Smooth muscle cell (in vitro differentiated cells): ENCODE results near the gene MTFR1L. TPM values are rescaled to one million over a fixed set of nuclear protein-coding genes. Genes with fewer than 3 reads are reported as not detected.

Experiments used
- DNase-seq: peaks from one replicate; lab custom pipeline; 2025; ENCODE audit not compliant: unreplicated experiment; lab: John Stamatoyannopoulos, UW
- H2AFZ ChIP-seq: fragments of 200-600 bp; sonication (generic); 2 replicates; pipeline ENCODE4 v1.6.0; 2016; ENCODE audit warnings: antibody characterized with exemption, low read depth, mild to moderate bottlenecking
- H3F3A ChIP-seq: fragments of 200-600 bp; sonication (generic); 2 replicates; pipeline ENCODE4 v1.6.0; 2017; ENCODE audit warnings: antibody characterized with exemption, low read depth
- H3K27ac ChIP-seq: fragments of 200-600 bp; sonication (generic); 2 replicates; pipeline ENCODE4 v1.5.1; 2016; ENCODE audit warnings: low read depth, mild to moderate bottlenecking
- H3K27me3 ChIP-seq: fragments of 200-600 bp; sonication (generic); 2 replicates; pipeline ENCODE4 v1.6.1; 2016; ENCODE audit warnings: low read depth, mild to moderate bottlenecking
- H3K36me3 ChIP-seq: fragments of 200-600 bp; sonication (generic); 2 replicates; pipeline ENCODE4 v1.5.1; 2016; ENCODE audit warnings: low read depth
- H3K4me1 ChIP-seq: fragments of 200-600 bp; sonication (generic); 2 replicates; pipeline ENCODE4 v1.5.1; 2016; ENCODE audit warnings: low read depth
- H3K4me2 ChIP-seq: fragments of 200-600 bp; sonication (generic); 2 replicates; pipeline ENCODE4 v1.6.0; 2016; ENCODE audit warnings: mild to moderate bottlenecking
- H3K4me3 ChIP-seq: fragments of 200-600 bp; sonication (generic); 2 replicates; pipeline ENCODE4 v1.5.1; 2016; ENCODE audit warnings: mild to moderate bottlenecking
- H3K79me2 ChIP-seq: fragments of 200-600 bp; sonication (generic); 2 replicates; pipeline ENCODE4 v1.6.0; 2016; ENCODE audit warnings: low read depth, mild to moderate bottlenecking
- H3K9ac ChIP-seq: fragments of 200-600 bp; sonication (generic); 2 replicates; pipeline ENCODE4 v1.6.0; 2016; ENCODE audit warnings: low read depth
- H3K9me3 ChIP-seq: fragments of 200-600 bp; sonication (generic); replicated peaks from 2 replicates; pipeline ENCODE4 v1.5.1; 2016; ENCODE audit warnings: low read depth
- H4K20me1 ChIP-seq: fragments of 200-600 bp; sonication (generic); 2 replicates; pipeline ENCODE4 v1.6.0; 2016; ENCODE audit warnings: low read depth
- WGBS: methylation state at CpG from one replicate; pipeline ENCODE4 v1.1.7; 2016; ENCODE audit warnings: low lambda C conversion rate; 5-methylcytosine and 5-hydroxymethylcytosine counted together
- polyA plus RNA-seq: library from polyadenylated mRNA; unstranded; fragments of >200 nt; fragmentation: Nextera tagmentation; extraction: Ambion mirVana; gene quantifications from 2 replicates; pipeline ENCODE4 v1.2.1, GENCODE V29; 2016
- total RNA-seq: library from RNA; depleted of rRNA; stranded (reverse); fragments of >200 nt; gene quantifications from 2 replicates; pipeline ENCODE4 v1.2.3, GENCODE V29; 2014
- TF ChIP-seq, protein P1 (sequence below): fragments of 200-600 bp; sonication (generic); IDR thresholded peaks from 2 replicates; pipeline ENCODE4 v1.5.1; 2017; ENCODE audit warnings: borderline replicate concordance, mild to moderate bottlenecking, antibody characterized with exemption; ENCODE audit not compliant: insufficient read depth, poor library complexity, severe bottlenecking

The MTFR1L gene
- total and polyA plus RNA-seq, 2 experiments from 2014 or later: 47.2 to 63.9 TPM

DNA sequence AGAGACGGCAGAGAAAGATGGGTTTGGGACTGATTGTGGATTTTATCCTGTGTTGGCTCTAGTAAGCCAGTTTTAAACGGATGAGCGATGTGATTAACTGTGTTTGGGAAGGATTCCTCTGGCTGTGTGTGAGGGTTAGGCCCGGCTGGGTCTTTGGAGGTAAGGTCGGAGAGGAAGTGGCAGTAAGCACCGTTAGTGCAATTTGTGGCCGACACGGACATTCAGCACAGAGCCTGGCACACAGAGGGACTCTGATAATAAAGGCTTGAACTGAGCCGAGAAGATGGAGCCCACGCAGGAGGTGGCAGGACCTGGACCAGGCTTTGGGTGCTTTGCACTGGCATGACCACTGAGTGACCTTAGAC lies 1.3 kb downstream of the MTFR1L start:
- WGBS: 59% methylated on average over 10 of the region's 10 CpGs
- H3K79me2 ChIP-seq: peaks cover 40% of the 10 kb centered on the region
- peaks cover 13% of the 10 kb centered on the region for H3K4me1 ChIP-seq
- no peaks in the 10 kb centered on the region for H3K9me3 ChIP-seq
- peak overlapping the region; percentile 87 for H3K4me3 ChIP-seq
- H3K27ac ChIP-seq: no peak overlapping the region
- peak overlapping the region; percentile 94 for H3K4me2 ChIP-seq
- no peaks in the 10 kb centered on the region for H3K36me3 ChIP-seq
- peaks cover 17% of the 10 kb centered on the region for H3F3A ChIP-seq
- peaks cover 36% of the 10 kb centered on the region for H4K20me1 ChIP-seq
- H2AFZ ChIP-seq: no peak overlapping the region
- DNase-seq: no peak
- no peaks in the 10 kb centered on the region for H3K27me3 ChIP-seq
- H3K9ac ChIP-seq: peak overlapping the region; percentile 90
- TF ChIP-seq, protein P1, sequence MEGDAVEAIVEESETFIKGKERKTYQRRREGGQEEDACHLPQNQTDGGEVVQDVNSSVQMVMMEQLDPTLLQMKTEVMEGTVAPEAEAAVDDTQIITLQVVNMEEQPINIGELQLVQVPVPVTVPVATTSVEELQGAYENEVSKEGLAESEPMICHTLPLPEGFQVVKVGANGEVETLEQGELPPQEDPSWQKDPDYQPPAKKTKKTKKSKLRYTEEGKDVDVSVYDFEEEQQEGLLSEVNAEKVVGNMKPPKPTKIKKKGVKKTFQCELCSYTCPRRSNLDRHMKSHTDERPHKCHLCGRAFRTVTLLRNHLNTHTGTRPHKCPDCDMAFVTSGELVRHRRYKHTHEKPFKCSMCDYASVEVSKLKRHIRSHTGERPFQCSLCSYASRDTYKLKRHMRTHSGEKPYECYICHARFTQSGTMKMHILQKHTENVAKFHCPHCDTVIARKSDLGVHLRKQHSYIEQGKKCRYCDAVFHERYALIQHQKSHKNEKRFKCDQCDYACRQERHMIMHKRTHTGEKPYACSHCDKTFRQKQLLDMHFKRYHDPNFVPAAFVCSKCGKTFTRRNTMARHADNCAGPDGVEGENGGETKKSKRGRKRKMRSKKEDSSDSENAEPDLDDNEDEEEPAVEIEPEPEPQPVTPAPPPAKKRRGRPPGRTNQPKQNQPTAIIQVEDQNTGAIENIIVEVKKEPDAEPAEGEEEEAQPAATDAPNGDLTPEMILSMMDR: no peak

DNA sequence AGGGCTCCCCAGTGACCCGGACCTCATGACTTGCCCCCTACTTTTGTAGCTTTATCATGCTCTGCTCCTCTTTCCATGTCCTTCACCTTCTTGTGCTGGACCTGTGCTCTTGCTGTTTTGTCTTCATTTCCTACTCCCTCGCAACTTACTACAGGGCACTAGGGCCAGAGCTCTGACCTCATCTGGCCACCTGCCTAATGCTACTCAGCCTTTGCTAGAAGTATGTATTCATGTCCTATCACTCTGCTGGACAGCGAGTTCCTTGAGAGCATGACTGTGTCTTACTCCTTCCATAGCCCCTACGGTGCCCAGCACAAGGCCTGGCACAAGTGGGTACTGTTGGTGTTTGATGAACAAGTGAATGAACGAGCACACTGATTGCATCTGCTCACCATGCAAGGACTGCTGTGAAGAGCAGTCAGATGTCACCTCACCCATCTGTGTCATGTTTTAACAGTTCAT lies 1.9 kb downstream of the MTFR1L start:
- Histone ChIP-seq H3K9ac (no peak overlapping the region), H3K4me2 (peak overlapping the region; percentile 94), H3K27ac (no peak overlapping the region), H3K79me2 (peaks cover 40% of the 10 kb centered on the region), H3K27me3 (no peaks in the 10 kb centered on the region), H3F3A (peaks cover 17% of the 10 kb centered on the region), H4K20me1 (peaks cover 36% of the 10 kb centered on the region), H3K4me3 (no peak overlapping the region), H3K36me3 (no peaks in the 10 kb centered on the region), H2AFZ (no peak overlapping the region), H3K4me1 (peaks cover 13% of the 10 kb centered on the region), H3K9me3 (no peaks in the 10 kb centered on the region)
- DNase-seq: no peak
- TF ChIP-seq, protein P1: no peak
- 97% methylated on average over 5 of the region's 5 CpGs for WGBS

- Histone ChIP-seq H2AFZ (no peak overlapping the region), H3K4me3 (no peak overlapping the region), H3F3A (no peaks in the 10 kb centered on the region), H3K9ac (no peak overlapping the region), H3K27me3 (no peaks in the 10 kb centered on the region), H3K79me2 (peaks cover 33% of the 10 kb centered on the region), H3K4me1 (peaks cover 6% of the 10 kb centered on the region), H4K20me1 (peaks cover 34% of the 10 kb centered on the region), H3K9me3 (no peaks in the 10 kb centered on the region), H3K36me3 (peaks cover 11% of the 10 kb centered on the region), H3K27ac (no peak overlapping the region), H3K4me2 (no peak overlapping the region)
- 97% methylated on average over 2 of the region's 2 CpGs for WGBS
- TF ChIP-seq, protein P1: no peak
- DNase-seq: no peak
These were observed 5.9 kb downstream of the MTFR1L start for GRCh38 chr1:25825605-25826004.

DNA sequence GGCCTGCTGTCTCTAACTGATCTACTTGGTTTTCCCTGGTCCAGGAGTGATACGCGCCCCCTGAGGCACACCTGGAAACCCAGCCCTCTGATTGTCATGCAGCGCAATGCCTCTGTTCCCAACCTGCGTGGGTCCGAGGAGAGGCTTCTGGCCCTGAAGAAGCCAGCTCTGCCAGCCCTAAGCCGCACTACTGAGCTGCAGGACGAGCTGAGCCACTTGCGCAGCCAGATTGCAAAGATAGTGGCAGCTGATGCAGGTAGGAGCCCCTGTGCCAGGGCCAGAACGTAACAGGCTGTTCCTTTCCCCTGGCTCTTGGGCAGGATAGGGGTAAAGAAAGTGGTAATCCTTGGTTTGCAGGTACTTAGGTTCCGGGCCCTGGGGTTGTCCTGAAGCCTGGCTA lies 6.8 kb downstream of the MTFR1L start:
- 99% methylated on average over 10 of the region's 10 CpGs for WGBS
- Histone ChIP-seq H3K4me2 (no peak overlapping the region), H3K27ac (no peak overlapping the region), H3K9ac (no peak overlapping the region), H3K9me3 (no peaks in the 10 kb centered on the region), H3K4me1 (no peaks in the 10 kb centered on the region), H4K20me1 (peaks cover 25% of the 10 kb centered on the region), H3K79me2 (peaks cover 24% of the 10 kb centered on the region), H3F3A (no peaks in the 10 kb centered on the region), H3K4me3 (no peak overlapping the region), H2AFZ (no peak overlapping the region), H3K27me3 (no peaks in the 10 kb centered on the region), H3K36me3 (peaks cover 19% of the 10 kb centered on the region)
- no peak for DNase-seq
- TF ChIP-seq, protein P1: no peak
